Colon (tissue), 2 donors: ENCODE measurements around the gene RABL2A.
"Not testable (repeated sequence)": the region's sequence is repeated elsewhere in the genome, so short reads cannot be mapped to it uniquely, and the experiment has no call there.

Source experiments
- FAIRE-seq: peaks from 2 replicates; lab custom pipeline; 2012; peaks lifted over from hg19 to GRCh38; lab: Jason Lieb, UNC
- donor health status: control.
- donor health status: control.

The RABL2A gene

DNA sequence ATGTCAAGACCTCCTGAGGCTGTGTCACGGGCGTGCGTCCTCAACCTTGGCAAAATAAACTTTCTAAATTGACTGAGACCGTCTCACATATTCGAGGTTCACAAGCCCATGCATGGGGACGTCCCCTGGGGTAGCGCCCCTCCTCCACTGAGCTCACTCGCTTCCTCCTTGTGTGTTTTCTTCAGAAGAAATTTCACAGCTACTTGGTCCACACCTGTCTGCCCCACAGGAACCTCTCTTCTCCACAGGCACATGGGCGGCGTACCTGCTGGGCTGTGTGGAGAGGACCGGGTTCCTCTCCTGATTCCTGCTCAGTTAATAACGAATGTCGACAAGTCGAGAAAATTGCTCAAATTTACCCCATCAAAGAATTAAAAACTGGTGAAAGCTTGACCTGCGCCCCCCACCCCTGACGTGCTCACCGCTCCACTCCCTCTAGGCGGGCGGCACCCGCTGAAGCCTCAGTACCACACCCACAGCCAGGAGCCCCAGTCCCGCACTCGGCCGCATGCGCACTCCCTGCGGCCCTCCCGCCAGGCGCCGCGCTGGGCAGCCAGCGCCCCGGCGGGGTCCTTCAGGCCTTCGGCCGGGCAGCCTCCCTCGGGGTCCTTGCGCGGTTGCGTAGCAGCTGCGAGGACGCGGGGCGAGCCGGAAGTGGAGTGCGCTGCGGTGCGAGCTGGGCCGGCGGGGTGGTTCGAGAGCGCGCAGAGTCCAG lies at the start of gene RABL2A:
Gene RABL2A (plus strand): TSS at position 651 of the 715 bp plus-strand sequence. CDS start 1,341 bp downstream, outside the sequence.
- not testable (repeated sequence) for FAIRE-seq

DNA sequence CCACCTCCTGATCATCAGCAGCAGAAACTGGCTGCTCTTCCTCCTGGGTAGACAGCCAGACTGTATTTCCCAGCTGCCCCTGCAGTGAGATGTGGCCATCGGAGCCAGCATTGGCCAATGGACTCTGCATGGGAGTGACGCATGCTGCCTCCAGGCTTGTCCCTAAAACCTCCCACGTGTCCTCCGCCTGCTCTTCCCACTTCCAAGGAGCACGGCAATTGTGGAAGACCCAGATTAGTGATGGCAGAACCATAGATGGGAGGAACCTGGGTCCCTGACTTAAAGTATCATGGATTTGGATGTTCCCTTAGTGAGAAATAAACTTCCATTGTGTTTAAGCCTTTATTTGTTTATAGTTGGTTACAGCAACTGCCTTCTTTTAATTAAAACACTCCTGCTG lies 48.6 kb upstream of the RABL2A start:
- not testable (repeated sequence) for FAIRE-seq

DNA sequence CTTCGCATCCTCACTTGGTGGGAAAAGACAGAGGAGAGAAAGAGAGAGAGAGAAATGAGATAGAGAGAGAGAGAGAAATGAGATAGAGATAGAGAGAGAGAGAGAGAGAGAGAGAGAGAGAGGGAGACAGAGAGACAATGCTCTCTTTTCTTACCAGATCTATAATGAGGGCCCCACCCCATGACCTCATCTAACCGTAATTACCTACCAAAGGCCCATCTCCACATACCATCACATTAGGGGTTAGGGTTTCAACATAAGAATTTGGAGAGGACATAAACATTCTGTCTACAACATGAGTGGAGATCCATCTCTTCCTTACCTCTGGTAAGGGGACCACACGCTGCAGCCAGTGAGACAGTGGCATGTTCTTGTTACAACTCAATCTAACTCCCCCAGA lies 44.6 kb upstream of the RABL2A start:
- FAIRE-seq, result not testable (repeated sequence)

DNA sequence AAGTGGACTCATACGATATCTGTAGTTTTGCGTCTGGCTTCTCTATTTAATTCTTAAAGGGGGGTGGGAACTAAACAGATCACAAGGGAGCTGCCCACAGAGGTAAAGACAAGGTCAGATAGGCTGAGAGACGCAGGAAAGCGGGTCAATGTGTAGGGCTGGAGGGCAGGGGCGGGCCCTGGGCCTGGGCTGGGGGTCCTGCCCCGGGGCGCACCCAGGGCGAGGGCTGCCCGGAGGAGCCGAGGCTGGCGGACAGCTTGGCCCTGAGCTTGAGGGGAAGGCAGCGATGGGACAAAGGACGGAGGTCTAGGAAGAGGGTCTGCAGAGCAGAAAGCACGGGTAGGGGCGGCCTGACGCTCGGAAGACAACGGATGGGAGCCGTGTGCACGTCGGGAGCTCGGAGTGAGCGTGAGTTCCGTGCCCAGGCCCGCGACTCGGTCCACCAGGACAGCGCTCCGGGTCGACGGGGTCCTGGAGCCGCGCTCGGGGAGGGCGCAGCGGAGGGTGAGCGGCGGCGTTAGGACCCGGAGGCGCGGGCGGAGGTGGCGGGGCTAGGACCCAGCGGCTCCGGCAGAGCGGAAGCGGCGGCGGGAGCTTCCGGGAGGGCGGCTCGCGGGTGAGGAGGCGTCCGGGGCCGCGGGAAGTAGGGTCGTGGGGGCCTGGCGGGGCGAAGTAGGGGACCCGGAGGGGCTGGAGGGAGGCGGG lies 43.4 kb upstream of the RABL2A start:
- FAIRE-seq, result not testable (repeated sequence)

DNA sequence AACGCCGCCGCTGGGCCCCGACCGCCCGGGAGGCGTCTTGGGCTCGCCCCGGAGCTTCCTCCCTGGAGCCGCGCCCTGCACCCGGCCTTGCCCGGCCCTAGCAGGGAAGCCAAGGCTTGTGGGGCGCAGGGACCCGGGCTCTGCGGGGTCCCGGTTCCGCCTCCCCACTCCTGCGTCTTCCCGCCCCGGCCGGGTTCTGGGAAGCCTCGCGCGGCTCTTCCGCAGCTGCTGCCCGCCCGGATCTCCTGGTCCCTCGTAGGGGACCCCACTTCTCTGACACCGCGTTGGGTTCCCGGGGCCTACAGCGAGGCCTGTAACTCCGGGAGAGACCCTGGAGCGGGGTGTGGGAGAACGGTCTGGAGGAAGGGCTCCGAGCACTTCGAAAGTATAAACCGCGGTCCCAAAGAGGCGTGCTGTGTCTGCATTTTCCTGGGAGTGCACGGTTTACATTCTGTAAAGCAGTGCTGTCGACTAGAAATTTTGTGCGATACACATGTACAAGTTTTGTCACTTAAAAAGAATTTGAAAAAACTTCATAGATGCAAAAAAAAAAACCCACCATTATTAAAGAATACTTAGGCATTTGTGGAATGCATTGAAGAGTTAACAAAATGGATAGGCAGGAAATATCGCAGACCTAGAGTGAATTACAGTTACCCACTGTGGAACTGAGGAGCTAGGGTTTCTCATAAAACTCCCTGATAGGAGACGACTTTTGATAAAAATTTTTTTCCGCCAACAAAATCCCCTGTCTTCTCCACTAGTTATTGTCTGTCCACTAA lies 42.6 kb upstream of the RABL2A start:
- not testable (repeated sequence) for FAIRE-seq

DNA sequence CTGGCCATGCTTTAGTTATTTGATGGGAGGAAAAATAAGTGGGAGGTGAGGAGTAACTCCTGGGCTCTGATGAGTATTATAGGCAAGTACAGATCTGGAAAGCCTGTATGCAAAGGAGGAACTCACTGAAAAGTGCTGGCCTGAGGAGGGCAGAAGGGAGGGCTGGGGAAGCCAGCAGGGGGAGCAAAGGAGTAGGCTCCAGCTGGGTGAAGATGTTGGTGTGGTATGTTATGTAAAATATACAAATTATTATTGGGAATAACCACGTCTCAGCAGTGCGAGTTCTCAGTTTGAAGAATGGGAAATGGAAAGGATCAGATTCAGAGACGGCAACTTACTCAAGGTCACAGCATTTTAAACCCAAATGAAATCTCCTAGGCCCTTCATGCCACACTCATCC lies 39.9 kb upstream of the RABL2A start:
- FAIRE-seq, result not testable (repeated sequence)

DNA sequence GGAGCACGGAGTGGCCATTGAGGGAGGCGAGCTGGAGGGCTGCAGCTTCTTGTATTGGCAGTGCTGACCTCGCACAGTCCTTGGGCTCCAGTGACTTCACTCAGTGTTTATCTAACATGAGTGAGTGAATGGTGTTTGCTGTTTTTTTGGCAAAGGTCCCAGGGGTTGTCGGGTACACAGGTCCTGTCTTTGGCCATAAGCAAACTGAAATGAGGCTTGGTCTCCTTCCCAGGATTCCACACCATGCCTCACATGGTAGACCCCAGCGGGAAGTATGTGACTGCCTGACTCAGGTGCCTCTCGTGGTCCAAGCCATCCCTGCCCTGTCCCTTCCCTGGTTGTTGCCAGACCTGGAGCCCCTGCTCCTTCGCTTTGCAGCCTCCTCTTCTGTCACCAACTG lies 37.5 kb upstream of the RABL2A start:
- FAIRE-seq, result not testable (repeated sequence)

DNA sequence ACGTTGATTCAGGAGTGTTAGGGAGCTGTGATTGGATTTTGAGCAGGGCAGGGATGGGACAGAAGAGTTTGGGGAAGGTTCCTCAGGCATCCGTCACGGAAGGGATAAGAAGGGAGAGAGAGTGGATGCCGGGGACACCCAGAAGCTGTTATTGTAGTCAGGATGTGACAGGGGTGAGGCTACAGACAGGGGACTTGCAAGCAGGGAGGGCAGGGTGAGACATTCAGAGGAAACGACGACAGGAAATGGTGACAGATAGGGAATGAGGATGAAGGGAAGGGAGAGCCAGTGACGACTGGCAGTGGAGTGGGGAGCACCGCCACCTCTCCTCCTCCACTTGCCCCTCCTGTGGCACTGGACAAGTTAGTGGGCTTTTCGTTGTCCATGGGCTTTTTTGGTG lies 35.1 kb upstream of the RABL2A start:
- FAIRE-seq, result not testable (repeated sequence)

DNA sequence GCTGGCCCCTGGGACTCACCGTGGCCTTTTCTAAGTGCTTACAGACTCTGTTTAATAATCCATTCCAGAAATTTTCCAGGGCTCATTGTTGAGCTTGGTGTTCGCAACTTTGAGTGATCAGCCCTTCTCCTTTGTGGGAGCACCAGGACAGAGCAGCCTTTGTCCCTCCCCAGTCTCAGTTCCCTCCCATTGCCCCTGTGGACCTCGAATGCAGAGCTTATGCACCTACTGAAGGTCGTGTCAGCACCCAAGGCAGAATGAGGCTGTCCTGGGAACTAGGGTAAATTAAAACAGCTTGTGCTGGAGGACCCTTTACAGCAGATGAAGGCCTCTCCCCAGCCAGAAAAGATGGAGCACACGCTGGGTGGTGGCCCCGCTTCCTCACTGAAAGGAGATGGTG lies 33.8 kb upstream of the RABL2A start:
- FAIRE-seq, result not testable (repeated sequence)

DNA sequence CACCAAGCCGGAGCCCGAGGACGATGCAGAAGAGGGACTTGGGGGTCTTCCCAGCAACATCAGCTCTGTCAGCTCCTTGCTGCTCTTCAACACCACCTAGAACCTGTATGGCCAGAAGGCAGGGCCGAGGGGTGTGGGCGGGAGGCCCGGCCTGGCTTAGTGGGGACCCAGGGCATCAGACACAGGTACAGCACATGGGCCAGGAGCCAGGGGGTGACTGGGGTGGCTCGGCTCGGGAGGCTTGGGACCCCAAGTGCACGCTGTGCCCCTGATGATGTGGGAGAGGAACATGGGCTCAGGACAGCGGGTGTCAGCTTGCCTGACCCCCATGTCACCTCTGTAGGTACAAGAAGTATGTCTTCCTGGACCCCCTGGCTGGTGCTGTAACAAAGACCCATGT lies 31.3 kb upstream of the RABL2A start:
- not testable (repeated sequence) for FAIRE-seq

DNA sequence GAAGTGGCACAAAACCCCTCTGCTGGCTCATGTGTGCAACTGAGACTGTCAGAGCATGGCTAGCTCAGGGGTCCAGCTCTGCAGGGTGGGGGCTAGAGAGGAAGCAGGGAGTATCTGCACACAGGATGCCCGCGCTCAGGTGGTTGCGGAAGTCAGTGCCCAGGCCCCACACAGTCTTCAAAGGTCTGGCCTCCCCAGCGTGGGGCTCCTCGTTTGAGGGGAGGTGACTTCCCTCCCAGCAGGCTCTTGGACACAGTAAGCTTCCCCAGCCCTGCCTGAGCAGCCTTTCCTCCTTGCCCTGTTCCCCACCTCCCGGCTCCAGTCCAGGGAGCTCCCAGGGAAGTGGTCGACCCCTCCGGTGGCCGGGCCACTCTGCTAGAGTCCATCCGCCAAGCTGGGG lies 29.9 kb upstream of the RABL2A start:
- FAIRE-seq, result not testable (repeated sequence)

DNA sequence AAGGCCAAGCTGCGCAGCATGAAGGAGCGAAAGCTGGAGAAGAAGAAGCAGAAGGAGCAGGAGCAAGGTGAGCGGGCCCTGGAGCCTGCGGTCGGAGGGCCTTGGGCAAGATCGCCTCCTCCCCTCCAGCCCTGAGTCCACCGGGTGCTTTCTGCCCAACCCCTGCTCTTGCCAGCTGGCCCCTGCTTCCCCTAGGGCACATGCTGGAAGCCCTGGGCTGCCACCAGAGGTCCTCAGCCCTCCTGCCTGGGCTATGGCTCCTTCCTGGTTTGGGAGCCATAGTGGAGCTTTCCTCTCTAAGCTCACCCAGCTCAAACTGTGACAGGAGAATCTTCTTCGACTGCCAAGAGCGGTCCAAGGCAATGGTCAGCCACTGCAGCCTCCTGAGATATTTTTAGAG lies 29.5 kb upstream of the RABL2A start:
- not testable (repeated sequence) for FAIRE-seq

DNA sequence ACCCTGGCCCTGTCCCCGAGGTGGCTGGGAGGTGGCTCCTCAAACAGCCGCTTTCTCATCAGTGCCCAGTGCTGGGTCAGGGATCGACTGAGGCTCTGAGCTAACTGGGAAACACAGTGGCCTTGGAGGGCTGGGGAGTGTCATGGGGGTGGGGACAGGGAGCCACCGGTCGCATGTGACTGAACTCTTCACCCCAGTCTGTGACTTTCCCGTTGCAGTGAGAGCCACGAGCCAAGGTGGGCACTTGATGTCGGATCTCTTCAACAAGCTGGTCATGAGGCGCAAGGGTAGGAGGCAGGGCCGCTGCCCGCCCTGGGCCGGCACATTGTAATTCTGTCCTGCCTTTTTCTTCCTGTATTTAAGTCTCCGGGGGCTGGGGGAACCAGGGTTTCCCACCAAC lies 28.9 kb upstream of the RABL2A start:
- FAIRE-seq, result not testable (repeated sequence)

DNA sequence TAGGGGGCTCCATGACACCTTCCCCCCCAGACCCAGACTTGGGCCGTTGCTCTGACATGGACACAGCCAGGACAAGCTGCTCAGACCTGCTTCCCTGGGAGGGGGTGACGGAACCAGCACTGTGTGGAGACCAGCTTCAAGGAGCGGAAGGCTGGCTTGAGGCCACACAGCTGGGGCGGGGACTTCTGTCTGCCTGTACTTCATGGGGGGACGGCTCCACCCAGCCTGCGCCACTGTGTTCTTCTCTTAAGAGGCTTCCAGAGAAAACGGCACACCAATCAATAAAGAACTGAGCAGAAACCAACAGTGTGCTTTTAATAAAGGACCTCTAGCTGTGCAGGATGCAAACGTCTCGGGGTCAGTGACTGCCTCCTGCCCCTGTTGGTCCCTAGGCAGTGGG lies 28.3 kb upstream of the RABL2A start:
- not testable (repeated sequence) for FAIRE-seq

DNA sequence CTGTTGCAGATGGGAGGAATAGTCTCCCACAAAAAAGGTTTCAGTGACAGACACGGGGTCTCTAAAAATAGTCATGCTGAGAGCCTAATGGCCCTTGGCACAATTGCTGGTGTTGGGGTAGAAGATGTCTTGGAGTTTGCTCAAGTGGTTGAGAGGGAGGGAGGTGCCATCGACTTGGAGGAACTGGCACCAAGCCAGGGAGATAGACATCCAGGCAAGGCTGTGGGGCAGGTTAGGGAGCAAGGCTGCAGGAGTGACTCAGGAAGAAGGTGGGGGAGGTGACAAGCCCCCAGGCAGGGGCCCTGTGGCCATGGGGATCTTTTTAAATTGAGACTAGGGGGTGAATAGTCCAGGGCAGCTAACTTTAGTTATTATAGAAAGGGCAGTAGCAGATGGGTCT lies 27.9 kb upstream of the RABL2A start:
- not testable (repeated sequence) for FAIRE-seq

DNA sequence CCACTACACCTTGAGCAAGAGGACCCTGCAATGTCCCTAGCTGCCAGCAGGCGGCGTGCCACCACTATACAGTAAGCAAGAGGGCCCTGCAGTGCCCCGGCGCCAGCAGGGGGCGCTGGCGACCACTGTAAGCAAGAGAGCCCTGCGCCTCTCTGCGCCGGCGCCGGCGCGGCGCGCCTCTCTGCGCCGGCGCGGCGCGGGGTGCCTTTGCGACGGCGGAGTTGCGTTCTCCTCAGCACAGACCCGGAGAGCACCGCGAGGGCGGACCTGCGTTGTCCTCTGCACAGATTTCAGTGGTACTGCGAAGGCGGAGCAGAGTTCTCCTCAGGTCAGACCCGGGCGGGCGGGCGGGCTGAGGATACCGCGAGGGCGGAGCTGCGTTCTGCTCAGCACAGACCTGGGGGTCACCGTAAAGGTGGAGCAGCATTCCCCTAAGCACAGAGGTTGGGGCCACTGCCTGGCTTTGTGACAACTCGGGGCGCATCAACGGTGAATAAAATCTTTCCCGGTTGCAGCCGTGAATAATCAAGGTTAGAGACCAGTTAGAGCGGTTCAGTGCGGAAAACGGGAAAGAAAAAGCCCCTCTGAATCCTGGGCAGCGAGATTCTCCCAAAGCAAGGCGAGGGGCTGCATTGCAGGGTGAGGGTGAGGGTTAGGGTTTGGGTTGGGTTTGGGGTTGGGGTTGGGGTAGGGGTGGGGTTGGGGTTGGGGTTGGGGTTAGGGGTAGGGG lies 24.9 kb upstream of the RABL2A start:
- not testable (repeated sequence) for FAIRE-seq

DNA sequence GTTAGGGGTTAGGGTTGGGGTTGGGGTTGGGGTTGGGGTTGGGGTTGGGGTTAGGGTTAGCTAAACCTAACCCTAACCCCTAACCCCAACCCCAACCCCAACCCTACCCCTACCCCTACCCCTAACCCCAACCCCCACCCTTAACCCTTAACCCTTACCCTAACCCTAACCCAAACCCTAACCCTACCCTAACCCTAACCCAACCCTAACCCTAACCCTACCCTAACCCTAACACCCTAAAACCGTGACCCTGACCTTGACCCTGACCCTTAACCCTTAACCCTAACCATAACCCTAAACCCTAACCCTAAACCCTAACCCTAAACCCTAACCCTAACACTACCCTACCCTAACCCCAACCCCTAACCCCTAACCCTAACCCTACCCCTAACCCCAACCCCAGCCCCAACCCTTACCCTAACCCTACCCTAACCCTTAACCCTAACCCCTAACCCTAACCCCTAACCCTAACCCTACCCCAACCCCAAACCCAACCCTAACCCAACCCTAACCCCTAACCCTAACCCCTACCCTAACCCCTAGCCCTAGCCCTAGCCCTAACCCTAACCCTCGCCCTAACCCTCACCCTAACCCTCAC lies 24.1 kb upstream of the RABL2A start:
- FAIRE-seq, result no peak

DNA sequence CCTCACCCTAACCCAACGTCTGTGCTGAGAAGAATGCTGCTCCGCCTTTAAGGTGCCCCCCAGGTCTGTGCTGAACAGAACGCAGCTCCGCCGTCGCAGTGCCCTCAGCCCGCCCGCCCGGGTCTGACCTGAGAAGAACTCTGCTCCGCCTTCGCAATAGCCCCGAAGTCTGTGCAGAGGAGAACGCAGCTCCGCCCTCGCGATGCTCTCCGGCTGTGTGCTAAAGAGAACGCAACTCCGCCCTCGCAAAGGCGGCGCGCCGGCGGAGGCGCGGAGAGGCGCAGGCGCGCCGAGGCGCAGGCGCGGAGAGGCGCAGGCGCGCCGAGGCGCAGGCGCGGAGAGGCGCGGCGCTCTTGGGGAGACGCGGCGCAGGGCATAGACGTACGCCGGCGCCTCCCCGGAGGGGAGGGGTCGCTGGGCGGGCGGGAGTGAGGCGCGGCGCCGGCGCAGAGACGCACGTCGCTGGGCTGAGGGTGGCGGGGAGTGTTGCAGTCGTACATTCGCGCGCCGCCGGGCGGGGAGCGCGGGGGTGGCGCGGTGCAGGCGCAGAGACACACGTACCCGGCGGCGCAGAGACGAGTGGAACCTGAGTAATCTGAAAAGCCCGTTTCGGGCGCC lies 23.5 kb upstream of the RABL2A start:
- FAIRE-seq, result not testable (repeated sequence)

DNA sequence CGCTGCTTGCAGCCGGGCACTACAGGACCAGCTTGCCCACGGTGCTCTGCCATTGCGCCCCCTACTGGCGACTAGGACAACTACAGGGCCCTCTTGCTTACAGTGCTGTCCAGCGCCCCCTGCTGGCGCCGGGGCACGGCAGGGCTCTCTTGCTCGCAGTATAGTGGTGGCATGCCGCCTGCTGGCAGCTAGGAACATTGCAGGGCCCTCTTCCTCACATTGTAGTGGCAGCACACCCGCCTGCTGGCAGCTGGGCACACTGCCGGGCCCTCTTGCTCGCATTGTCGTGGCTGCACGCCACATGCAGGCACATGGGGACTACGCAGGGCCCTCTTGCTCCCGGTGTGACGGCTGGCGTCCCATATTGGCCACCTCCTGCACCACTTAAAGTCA lies 23.0 kb upstream of the RABL2A start:
- not testable (repeated sequence) for FAIRE-seq

DNA sequence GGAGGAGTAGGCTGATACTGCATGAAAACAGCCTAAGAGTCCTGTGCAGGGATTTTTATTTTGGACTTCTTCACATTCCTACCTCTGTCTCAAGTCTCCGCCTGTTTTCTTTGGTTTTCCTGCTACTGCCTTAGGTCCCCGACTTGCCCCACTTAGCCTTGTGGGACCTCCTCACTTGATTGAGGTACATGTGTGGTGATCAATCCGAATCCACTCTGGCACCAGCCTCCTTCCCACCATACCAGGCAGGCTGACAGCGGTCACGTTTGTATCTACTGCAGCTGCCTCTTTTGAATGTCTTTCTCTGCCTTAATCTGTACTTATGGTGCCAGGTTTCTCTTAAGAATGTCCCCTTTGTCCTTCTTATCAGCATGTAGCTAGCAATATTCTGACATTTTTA lies 22.4 kb upstream of the RABL2A start:
- not testable (repeated sequence) for FAIRE-seq

DNA sequence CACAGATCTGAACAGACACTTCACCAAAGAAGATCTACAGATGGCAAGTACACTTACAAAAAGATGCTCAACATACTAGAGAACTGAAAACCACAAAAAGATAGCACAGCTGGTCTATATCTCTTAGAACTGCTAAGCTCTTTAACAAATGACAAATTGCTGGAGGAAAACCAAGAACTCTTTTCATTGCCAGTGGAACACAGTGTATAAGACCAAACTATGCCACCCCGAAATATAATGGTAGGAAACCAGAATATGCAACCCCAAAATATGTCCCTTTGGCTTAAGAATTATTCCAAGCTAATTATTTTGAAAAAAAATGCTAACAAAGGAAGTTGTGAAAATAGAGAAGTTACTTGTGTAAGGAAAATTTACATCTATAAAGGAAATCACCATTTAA lies 21.0 kb upstream of the RABL2A start:
- not testable (repeated sequence) for FAIRE-seq
